ENCODE results near the gene C11orf21.

The C11orf21 gene

GRCh38 chr11:2307501-2308331 lies 6.0 kb upstream of the C11orf21 start:
- DNase-seq: no peak

- no peak for DNase-seq
Observed at GRCh38 chr11:2306877-2307500, 5.3 kb upstream of the C11orf21 start.

- DNase-seq: no peak
Observed at GRCh38 chr11:2306452-2306823, 4.7 kb upstream of the C11orf21 start.

- DNase-seq: peak in 2 of 4 experiments; percentile 22 to 35
Observed at GRCh38 chr11:2305788-2306451, 4.2 kb upstream of the C11orf21 start.

GRCh38 chr11:2305140-2305778 lies 3.5 kb upstream of the C11orf21 start:
- DNase-seq: peak; percentile 84 to 95 (median 92)

DNA sequence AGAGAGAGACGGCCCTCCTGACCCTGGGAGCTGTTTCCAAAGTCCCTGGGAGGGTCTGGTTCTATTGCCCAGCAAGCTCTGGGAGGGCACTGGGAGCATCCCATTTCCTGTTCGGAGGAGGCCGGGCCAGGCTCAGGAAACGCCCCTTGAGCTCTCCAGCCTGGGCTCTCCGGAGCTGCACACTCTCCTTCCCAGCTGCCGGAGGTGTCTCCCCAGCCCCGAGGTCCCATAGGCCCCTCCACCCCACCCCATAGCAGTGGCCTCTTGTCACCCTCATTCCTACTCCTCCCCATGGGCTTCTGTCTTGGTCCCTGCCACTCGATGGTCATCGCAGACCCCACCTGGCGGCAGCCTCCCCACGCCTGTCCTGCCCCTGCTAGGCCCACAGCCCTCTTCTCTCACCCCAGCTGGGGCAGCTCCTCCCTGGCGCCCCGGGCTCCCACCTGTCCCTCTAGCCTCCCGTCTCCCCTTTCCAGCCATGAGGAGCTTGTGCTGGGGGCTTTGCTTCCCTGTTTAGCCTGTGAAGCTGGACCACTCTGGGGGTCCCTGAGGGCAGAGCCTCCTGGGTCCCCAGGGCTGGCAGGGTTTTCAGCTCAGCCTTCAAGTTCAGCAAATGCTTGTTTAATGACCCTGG lies 2.9 kb upstream of the C11orf21 start:
- DNase-seq: no peak

- peak in 1 of 4 experiments; percentile 29 for DNase-seq
Observed at GRCh38 chr11:2303627-2304505, 2.1 kb upstream of the C11orf21 start.

- peak; percentile 50 to 76 (median 70) for DNase-seq
Observed at GRCh38 chr11:2302896-2303626, 1.3 kb upstream of the C11orf21 start.

DNA sequence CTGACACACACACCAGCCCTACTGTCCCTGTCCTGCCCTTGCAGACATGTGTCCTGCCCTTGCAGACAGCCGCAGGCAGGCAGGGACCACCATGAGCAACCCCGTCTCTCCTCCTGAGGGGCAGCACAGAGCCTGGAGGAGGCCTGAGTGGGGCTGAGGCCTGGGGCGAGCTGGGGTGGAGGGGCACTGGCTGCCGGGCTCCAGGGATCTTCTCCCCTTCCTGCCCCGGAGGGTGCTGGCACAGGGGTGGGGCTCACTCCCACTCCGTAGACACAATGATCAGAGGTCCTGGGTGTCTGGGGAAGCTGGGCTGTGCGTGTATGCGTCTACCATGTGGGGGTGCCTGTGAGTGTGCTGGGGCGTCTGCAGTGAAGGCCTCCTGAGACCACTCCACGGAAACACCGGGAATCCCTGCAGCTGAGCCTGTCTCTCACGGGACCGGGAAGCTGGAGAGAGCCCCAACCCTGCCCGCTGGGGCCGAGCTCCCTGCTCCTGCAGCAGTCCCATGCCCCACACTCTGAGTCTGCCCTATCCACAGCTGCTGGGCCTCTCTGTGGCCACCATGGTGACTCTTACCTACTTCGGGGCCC lies 683 bp upstream of the C11orf21 start:
- peak; percentile 48 to 77 (median 64) for DNase-seq

GRCh38 chr11:2300936-2301630 lies 635 bp downstream of the C11orf21 start:
- DNase-seq: peak; percentile 17 to 65 (median 50)

DNA sequence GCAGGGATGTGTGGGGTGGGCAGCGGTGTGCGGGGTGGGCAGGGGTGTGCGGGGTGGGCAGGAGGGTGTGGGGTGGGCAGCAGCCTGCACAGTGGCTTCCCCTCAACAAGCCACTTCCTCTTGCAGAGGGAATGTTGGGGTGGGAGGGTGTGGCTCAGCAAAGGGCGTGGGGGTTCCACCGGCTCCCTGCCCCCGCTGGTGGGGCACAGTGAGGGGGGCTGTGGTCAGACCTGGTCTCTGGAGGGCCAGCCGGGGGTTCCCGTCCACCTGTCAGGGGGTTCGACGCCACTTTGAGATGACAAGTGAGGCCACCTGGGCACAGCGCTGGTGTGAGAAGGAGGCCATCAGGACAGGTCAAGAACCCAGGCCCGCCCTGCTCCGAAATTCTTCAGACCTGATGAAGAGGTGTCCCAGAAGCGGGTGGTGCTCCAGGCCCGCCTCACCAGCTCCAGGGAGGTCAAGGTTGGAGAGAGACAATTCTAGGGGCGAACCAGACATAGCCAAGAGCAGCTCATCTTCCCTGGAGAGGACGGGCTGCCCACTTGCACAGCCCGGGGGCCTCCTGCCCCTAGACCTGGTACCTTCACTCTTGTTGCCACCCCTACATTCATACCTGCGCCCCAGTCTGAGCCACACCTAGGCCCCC lies 1.3 kb downstream of the C11orf21 start:
- DNase-seq: peak in 2 of 4 experiments; percentile 37 to 44

DNA sequence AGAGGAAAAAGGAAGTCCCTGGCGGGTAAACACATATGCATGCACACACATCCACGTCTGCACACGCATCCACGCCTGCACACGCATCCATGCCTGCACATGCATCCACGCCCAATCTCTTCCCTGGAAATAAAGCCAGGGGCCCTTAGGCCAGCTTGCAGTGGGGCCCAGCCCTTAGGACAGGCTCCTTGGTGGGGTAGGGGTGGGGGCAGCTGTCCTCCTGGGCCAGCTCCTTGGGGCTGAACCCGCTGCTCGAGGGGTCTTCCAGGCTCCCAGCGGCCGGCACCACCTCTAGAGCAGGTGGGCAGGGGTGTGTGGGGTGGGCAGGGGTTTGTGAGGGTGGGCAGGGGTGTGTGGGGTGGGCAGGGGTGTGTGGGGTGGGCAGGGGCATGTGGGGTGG lies 1.9 kb downstream of the C11orf21 start:
- no peak for DNase-seq

DNA sequence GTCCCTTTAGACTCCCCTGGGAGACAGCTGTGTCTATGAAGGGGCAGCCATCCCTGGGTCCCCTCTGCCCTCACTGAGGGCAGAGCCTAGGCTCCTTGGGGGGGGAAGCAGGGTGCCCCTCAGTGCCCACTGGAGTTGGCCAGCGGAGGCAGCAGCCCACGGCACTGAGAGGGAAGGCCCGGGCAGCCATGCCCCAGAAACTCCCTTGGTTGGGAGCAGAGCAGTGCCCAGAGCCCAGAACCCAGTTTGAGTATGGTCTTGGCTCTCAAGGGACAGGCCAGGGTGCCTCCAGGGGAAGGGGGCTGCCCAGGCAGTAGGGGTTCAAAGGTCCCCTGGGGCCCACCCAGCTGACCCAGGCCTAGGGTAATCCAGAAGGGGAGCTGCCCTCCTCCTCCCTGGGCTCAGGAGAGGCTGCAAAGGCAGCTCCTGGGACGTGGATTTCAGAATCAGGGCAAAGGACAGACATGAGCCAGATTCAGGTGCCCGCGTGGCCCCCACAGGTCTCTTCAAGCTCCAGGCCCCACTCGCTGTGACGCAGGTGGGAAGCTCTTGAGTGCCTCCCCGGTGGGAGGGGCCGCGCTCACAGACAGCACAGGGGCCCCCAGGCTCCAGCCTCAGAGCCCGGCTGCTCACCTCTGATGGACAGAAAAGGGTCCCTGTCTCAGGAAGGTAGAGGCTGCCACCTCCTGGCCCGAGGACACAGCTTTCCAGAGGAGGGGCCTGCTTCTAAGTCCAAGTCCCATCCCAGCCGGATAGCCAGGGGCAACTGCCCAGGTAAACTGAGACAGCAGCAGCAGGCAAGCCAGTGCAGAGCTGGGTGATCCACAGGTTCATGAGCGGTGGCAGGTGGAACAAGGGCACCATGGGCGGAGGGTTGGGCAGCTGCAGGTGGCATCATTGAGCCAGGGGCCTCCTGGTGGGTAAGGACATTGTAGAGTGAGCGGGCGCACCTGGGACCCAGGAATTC lies 2.6 kb downstream of the C11orf21 start:
- DNase-seq: peak in 1 of 4 experiments; percentile 36

- DNase-seq: no peak
Observed at GRCh38 chr11:2298131-2298794, 3.5 kb downstream of the C11orf21 start.

DNA sequence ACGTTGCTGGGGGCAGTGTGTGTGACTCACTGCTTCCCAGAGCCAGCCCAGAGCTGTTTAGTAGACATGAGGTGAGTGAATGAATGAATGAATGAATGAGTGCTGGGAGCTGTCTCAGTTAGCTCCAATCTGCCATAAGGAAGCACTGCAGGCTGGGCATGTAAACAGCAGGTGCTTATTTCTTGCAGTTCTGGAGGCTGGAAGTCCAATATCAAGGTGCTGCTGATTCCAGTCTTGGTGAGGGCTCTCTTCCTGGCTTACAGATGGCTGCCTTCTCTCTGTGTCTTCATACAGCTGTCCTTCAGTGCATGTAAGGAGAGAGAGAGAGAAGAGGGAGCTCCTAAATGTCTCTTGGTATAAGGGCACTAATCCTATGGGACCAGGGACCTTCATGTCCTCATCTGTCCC lies 4.1 kb downstream of the C11orf21 start:
- no peak for DNase-seq

DNA sequence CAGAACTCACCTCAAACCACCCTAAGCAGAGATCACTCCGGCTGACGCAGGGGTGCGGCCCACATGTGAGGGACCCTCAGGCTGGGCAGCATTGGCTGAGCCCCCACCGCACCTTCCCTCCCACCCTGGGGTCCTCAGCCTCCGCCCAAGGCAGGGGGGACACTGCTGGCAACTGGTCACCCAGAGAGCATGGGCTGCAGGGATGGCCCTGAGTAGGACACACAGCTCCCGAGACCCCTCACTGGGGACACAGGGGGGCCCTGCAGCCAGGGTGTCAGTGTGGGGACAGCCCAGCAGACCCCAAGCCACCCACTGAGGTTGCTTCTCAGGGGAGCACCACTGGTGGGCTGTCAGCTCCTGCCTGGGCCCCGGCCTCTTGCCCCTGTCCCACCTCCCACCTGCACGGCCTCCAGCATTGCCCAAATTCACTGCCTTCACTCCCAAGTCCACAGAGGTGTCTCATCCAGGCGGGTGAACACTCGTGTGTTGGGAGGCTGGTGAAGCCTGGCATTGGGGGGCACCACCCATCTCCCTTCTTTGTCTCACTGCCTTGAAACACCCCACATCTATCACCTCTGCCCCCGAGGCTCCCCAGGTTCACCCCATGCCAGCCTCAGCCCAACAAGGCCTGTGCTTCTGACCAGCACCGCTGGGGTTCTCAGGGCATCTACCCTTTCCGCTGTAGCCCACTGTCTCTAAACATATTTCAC lies 4.7 kb downstream of the C11orf21 start:
- no peak for DNase-seq
